Measurements from ENCODE around the gene SCUBE2.

GRCh38 chr11:9037046-9037780 is 54.2 kb downstream of the SCUBE2 start:
- no peak for TF ChIP-seq EP300 (IDR thresholded peaks at IDR 0.05)
- no peak for TF ChIP-seq CTCF (IDR thresholded peaks at IDR 0.05)
- no peak for TF ChIP-seq POLR2AphosphoS5 (IDR thresholded peaks at IDR 0.05)

Data from sigmoid colon (tissue), 4 donors.